GM19023 (cell line): Measurements from ENCODE around the gene PKHD1.

Source experiments
- ATAC-seq: cut with Tn5 transposase; IDR thresholded peaks from one replicate; pipeline ENCODE4 v1.9.1; 2021; ENCODE audit warnings: mild to moderate bottlenecking, moderate library complexity; ENCODE audit not compliant: unreplicated experiment

Gene PKHD1

DNA sequence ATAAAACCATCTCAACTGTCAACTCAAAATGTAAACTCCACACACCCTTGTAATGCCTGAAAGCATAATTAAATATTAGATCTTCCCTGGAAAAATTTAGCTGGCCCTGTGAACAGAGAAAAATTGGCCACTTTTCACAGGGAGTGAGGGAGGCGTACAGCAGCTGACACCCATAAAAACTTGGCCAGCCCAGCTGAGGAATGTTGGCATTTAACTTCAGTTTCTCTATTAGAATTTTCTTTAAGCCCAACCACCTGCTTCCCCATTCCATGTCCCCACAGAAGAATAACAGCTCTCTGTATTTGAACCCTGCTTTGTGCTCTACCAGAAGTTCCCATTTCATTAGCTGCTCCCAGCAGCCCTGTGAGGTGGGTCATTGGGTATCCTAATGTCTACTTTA, 41.0 kb downstream of the PKHD1 start:
- ATAC-seq: no peak

DNA sequence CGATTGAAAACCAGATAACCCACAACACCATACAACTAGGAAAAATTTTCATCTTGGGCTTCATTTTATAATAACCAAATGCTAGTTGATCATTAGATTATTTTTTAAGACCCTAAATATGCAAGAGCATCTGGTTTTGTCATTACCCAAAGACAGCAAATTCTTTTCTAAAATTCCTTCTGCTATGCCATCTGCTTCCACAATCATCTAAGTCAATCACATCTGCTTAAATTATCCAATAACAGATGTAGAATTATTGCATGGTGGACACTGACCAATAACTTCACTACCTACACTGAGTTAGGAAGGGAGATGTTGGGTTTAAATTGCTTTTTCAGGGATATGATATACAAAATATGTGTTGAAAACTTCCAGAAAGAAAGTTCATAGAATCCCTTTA, 41.9 kb downstream of the PKHD1 start:
- ATAC-seq: no peak

DNA sequence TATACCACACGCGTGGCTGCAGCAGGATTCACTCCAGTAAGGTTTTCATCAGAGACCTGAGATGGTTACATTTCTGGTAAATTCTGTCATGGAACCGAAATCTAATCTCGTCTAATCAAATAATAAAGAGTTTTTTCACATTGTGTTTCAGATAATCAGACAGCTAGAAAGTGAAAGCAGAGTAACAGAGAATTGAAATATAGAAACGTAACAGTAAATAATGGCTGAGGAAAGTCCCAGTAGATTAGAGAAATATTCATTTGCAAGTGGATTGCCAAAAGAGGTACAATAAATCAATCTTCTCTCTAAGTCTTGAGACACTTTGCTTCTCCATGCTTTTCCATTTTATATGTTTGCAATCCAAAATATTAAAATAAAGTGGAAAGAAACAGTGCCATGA, 42.4 kb downstream of the PKHD1 start:
- ATAC-seq: no peak

DNA sequence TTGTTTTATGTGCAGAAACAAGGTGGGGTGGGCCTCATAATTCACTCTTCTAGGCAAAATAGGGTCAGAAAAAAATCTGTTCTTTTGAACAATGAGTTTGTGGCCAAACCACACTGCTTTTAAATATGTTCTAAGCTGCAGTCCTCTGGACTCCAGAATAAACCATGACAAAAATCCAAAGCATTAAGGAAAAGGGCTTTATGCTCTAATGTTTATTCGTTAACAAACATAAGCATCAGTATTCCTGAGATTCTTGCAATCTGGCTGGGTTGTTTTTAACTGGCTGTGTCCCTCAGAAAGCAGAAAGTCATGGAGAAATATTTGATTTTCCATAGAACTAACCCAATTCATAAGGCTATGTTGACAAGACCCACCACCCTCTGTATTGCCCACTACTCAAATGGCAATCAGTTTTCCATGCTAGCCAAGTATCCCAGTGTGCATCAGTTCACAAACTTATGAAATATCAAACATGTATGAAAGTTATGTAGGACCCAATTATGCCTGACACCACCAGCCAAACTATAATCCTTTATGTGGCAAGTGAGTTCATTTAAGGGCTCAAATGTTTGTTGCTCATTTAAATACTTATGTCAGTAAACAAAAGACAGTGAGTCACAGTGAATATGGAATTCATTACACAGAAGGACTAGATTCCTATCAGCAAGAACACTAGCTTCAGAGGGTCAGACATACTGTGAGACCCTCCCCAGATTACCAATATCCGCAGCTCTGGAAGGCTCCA, 45.1 kb downstream of the PKHD1 start:
- ATAC-seq: no peak

DNA sequence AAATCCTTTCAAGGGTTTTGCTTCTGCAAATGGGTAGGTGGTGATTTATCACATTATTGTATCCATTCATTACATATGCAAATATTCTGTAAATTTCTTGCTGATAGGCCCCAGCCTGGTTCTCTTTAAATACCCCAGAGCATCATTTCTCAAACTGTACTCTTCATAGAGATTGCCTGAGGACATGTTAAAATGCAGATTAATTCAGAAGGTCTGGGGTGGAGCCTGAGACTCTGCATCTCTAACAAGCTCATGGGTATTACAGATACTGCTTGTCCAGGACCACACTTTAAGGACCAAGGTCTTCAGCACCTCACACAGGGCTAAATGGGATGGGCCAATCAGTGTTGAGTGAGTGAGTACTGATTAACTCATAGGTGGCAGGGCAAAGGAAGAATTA, 46.3 kb downstream of the PKHD1 start:
- ATAC-seq: no peak

DNA sequence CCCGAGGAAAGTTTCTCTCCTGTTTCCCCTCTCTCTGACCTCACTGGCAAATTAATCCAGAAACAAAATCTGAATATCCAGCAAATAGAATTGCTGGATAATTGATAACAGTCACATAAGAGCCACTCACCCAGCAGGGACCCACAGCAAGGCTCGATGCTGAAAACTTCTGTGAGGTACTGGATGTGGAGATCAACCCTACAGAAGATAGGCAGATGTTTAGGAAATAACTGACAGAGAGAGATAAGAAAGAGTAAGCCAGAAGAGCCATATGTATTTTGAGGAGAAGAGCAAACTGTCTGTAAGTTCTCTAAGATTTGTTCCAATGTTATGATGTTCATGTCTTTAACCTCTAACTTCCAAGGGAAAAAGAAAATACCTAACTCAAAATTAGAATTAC, 59.7 kb downstream of the PKHD1 start:
- ATAC-seq: no peak

DNA sequence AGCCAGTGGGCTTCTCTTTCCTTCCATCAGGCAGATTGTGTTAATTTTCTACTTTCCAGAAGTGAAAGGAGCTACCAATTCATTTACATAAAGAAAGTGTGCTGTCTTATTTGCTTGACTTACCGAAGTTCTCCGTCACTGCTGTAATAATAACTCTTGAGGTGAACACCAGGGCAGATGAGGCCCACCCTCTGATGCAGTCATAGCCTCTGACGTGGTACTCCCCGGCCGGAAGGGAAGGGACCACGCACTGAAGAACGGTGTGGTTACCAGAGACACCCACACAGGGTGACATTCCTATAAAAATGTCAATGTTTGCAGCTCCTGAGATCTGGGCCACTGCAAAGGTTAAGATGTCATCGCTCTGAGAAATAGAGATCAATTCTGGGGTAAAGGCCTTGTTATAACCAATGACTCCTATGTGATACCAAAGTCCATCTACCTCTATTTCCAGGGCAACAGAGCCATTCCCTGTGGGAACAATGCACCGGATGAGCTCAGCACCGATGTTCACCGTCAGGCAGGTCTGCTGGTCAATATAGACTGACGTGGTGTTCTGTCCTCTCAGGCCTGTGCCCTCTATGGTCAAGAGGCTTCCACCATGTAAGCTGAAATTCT, 62.9 kb downstream of the PKHD1 start:
- no peak for ATAC-seq

DNA sequence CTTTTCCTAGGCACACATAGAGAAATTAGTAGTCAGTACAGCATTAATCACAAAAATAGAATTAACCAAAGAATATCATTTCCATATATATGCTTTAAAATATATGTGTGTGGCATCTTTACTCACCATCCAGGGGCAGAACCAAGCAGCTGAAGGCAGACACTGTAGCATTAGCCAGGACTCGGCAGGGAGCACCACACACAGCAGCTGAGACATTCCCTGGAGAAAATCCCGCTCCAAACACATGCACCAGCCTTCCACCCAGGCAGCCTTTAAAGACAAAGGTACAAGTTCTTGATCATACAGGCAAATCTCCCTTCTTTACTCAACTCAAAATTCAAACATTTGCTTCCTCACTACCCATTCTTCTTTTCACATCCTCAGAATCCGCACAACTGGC, 64.7 kb downstream of the PKHD1 start:
- ATAC-seq: no peak

DNA sequence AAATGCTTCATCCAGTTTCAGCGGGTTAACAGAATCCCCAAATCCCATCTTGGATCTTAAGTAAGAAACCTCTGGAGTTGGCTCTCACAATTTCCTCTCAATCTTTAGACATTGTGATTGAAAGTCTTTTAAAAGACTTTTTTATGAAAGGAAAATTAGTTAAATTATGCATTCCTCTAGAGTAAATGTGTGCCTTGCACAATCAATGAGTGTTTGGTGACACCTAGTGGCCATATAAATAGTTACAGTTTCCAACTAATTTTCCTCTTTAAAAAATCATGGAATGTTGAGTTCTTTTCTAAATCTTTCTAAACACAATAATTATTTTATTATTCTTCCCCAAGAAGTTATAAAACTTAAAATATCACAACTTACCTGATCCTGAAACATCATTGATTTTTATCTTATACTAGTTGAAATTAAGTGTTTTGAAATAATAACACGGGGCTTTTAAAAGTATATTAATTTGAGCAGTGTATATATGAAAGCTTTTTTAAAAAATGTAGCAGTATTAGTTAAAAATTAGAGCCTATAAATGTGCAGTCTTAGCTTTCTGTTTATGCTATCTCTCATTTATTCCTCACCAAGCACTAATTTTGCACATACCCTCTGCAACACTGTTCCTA, 66.4 kb downstream of the PKHD1 start:
- no peak for ATAC-seq

DNA sequence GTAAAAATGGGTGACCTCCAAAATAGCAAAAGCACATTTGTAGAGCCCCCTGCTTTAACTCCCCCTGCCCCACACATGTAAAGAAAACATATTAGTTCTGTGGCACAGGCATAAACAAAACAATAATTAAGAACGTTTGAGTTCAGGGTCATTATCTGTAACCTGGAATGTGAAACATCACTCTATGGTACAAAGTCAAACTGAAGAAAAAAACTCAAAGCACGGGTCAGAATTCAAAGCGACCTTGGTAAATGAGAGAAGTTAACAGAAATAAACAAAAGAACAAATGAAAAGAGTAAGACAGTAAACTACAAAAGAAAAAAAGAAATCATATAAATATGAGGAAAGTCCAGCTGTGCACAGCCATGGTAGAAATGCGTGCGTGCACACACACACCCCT, 67.5 kb downstream of the PKHD1 start:
- ATAC-seq: no peak

DNA sequence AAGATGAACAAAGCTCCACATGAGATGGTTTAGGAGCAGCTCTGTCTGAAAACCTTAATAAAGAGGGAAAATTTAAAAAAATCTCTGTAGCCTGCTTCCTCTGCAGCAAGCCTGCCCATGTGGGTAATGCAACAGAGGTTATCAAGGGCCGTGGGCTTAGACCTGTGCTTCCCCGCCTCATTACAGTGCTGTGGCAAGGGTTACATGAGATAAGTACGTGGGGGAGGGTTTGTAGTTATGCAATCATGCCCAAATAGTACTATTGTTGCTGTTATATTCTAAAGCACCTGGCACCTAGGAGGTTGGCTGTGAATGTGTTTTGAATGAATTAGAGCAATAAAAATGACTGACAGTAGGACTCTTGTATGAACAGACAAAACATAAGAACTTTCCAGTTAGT, 68.3 kb downstream of the PKHD1 start:
- ATAC-seq: no peak

DNA sequence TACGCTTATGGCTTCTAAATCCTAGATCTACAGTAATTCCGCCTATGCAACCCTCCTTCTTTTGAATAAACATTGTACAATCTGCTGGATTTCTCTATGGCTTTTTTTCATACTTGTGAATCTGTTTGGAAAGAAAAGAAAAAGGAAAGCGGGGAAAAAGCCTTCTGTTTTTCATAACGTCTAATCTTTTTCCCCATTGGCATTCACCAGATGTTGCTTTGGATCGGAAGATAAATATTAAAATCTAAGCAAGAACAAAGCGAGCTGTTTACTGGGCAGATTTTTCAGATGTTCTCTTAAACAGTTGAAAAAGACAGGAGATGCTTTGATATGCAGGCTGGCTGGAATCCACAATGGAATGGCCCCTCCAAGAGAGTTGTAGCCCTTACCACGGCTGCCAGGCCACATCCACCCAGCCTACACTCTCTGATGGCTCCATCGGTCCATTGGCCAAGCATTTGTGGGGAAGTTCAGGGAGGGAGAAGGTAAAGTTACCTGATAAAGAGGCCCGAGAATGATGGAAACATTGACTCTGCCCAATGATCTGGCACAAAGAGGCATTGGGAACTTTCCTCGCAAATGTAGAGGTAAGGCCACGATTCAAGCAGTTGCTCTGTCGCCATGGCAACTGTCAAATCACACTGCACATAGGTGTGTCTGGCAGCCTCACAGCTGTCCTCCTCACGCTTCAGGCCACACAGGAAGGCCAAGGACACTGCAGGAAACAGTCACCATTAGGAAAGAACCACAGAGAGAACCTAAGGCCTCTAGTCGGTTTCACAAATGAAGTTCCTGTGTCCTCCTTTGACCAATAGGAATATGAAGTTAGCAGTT, 70.3 kb downstream of the PKHD1 start:
- no peak for ATAC-seq

DNA sequence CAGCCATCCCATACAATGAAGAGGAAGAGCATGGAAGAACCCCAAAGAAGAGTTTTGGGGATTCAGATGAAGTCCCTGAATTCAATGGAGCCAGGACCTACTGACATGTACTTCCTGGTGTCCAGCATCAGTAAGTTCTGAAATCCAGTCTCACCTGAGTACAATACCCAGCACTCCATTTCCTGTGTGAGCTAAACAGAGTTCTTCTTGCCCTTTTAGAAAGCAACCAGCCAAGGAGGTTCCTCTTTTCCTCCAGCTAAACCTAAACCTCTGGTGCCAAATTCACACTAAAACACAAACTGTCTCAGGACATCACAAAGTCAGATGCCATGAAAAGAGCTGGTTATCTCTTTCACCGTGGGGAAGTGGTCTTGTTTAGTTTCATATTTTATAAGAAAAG, 71.5 kb downstream of the PKHD1 start:
- ATAC-seq: no peak

DNA sequence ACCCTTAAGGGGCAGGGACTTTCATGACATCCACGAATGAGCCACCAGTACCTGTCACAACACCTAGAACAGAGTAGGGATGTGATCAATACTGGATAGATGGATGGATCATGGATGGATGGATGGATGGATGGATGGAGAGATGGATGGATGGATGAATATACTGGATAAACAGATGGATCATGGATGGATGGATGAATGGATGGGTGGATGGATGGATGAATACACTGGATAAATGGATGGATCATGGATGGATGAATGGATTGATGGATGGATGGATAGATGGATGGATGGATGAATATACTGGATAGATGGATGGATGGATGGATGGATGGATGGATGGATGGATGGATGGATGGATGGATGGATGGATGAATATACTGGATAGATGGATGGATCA, 73.0 kb downstream of the PKHD1 start:
- ATAC-seq: no peak

DNA sequence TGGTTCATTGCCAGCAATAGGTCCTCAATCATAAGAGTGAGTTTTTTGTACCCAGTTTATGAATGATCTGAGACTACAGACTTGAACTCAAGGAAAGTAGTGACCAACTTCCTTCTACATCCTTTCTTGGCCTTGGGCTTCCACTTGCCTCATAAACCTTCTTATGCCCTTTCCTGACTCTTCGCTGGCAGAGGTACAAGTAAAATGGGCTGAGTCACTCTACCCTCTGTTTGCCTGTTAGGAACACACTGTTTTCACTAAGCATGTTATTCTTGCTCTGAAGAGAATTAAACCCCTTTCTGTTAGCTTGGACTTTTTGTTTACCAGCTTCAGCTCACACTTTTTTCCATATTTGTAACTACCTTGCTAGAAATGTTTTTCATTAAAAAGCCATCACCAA, 74.4 kb downstream of the PKHD1 start:
- ATAC-seq: no peak

DNA sequence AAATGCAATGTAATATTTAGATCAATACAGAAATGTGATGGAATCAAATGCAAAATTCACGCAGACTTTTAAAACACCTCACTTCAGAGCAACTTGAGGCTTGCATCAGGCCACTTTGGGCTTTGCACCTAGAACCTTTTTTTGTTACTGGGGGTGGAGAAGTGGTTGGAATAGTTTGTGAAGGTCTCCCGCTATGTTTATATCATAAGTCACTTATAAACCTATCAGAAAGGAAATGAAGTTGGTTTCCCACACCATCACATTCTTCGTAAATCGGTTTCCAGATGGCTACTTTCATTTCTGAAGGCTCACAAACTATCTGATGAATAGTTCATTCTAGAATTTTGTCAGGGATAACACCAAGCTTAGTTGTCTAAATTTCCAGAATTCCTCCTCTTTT, 74.8 kb downstream of the PKHD1 start:
- no peak for ATAC-seq

DNA sequence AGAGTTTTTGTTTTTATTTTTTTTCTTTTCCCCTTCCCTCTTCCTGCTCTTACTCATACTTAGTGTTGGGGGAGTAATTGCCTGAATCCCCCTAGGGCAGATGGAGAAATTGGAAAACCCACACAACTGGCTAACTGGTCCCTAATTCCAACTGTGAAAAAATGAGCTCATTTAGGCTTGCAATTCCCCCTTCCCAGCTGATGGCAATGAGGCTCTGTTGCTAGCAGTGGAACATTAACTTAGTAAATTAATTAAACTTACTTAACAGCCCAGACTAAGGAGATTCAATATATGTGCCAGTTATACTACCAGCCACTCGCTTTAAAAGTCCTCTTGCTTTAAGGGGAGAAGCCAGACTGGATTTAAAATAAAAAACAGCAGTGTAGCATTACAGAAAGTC, 76.6 kb downstream of the PKHD1 start:
- no peak for ATAC-seq

DNA sequence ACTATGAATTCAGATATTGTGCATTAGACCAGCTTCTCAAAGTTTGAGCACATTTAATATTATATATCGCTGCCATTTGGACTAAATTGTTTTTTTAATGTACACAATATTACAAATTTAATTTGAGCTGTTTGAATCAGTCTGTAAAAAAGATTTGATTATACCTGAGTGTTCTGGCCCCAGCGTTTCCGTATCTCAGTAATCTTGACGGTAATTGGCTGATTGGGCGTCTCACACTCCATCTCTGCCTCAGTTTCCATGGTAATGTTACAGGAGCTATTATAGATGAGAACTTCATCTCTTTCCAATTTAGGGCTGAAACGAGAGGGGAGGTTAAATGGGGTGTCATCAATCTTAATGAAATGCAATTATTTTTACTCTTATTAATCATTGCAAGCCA, 77.3 kb downstream of the PKHD1 start:
- ATAC-seq: no peak

DNA sequence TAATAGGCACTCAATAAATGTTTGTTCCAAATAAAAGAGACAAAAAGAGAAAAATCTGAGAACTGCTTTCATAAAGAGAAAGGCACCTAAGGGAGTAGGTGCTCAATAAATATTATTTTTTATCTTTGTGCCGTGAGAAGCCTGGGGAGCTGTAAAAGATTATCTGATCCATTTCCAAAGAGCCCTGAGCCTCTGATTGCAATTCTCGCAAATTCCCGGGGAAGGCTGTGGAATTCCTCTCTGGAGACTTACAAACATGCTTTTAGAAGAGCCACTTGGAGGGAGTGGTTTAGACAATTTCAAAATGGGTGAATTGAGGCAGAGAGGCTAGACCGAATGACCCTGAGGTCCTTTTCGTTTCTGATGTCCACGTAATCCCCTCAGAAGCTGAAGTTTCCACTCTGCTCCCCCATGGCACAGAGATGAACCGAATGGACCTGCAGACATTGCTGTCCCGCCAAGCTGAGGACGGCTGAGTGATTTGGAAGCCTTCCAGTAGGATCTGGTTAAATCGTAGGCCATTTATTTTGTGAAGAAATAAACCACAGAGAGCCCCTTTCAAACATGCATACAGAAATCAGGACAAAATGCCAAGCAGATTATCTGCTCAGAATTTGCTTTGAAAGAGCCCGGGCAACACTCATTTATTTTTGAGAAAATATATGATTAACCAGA, 77.8 kb downstream of the PKHD1 start:
- no peak for ATAC-seq

DNA sequence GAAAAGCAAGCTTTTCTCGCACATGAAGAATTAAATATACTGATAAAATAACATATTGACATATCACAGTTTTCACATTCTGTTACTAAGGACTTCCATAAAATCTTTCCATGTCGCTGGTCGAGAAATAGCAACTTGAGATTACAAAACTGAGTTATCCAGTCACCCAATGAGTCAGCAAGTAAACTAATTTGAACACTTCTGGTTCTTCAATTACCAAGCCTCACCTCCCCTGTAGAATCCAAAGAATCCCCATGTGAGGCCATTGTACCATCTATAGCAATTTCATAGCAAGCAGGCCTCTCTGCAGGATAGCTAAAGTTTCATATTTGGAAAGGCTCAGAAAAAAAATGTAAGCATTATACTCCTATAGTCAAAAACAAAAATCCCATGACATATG, 87.3 kb downstream of the PKHD1 start:
- ATAC-seq: no peak

DNA sequence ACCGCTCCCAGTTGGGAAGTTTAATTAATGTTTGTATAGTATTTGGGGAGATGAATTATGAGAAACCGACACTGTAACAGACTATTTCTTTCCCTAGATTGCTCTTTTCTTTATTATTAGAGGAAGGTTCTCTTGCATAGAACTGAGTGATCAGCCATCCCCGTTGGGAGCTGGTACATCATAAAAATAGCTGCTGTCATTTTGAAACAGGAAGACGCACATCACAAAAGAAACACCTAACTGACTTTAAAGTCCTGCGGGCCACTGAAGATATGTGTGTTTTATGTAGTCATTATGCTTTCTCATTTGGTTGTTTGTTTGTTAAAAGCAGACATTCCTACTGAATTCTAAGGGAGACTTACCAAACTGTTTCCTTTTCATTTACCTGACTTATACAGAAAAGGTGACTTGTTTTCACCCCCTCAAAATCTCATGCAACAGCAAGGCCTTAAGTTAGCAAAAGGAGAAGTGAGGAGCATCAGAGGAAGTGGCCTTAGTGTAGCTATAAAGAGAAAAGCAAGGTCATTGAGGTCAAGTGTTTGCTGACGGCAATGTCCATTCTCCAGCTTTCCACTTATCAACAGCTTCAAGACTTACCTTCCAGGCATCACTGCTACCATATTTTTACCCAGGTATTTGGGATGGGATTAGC, 91.0 kb downstream of the PKHD1 start:
- ATAC-seq: peak; percentile 89
